MM.1S (cell line): ENCODE measurements around the gene CREBL2.

Source experiments
- CTCF ChIP-seq: fragments of 300-600 bp; sonication (generic); IDR thresholded peaks from 2 replicates; pipeline ENCODE4 v1.5.1; 2016; ENCODE audit warnings: antibody characterized with exemption, low read length, mixed read lengths
- EZH2 ChIP-seq: fragments of 300-600 bp; sonication (generic); optimal IDR thresholded peaks from 2 replicates; pipeline ENCODE3; 2017; ENCODE audit warnings: low read depth, mild to moderate bottlenecking, antibody characterized with exemption, low read length, mixed read lengths
- EZH2phosphoT487 ChIP-seq: fragments of 300-600 bp; sonication (generic); IDR thresholded peaks from 2 replicates; pipeline ENCODE4 v1.6.1; 2018; ENCODE audit warnings: antibody characterized with exemption, low read length

- TF ChIP-seq CTCF: no peak
- TF ChIP-seq EZH2: no peak
- TF ChIP-seq EZH2phosphoT487: no peak
Measured at GRCh38 chr12:12616512-12617310, 5.0 kb downstream of the CREBL2 start.
